T-helper 1 cell treated with Interleukin-12 subunit alpha and Interleukin-12 subunit beta and Interleukin-4 antibody, amounts not matched to agents 30 ng/mL and 1 ng/mL, for 36 hours (primary cell): Measurements from ENCODE around the gene SUN1. TPM values are rescaled to one million over a fixed set of nuclear protein-coding genes. Genes with fewer than 3 reads are reported as not detected.

Experiments
- intact Hi-C: fragments of 100-400 bp; cut with micrococcal nuclease; formaldehyde crosslinking; loops from one replicate; pipeline ENCODE4 v1.15.1; 2024
- total RNA-seq: library from RNA; stranded (reverse); gene quantifications from 2 replicates; pipeline ENCODE4 v1.2.3, GENCODE V29; 2022

Gene SUN1
- total RNA-seq, 1 donor from 2014 or later, result 47.5 TPM

- intact Hi-C loops, result no loop called here
Observed at GRCh38 chr7:851204-851603, 18.9 kb downstream of the SUN1 start.

- intact Hi-C loops, result no loop called here
Observed at GRCh38 chr7:853366-854117, 21.3 kb downstream of the SUN1 start.

GRCh38 chr7:854118-854775 is 22.0 kb downstream of the SUN1 start:
- intact Hi-C loops, result no loop called here

- intact Hi-C loops, result no loop called here
Observed at GRCh38 chr7:855686-856369, 23.6 kb downstream of the SUN1 start.

GRCh38 chr7:856444-857095 is 24.3 kb downstream of the SUN1 start:
- intact Hi-C loops, result no loop called here

GRCh38 chr7:857661-858060 is 25.4 kb downstream of the SUN1 start:
- intact Hi-C loops, result no loop called here

- intact Hi-C loops, result no loop called here
Observed at GRCh38 chr7:859359-860030, 27.2 kb downstream of the SUN1 start.

- intact Hi-C loops, result no loop called here
Observed at GRCh38 chr7:860149-860548, 27.9 kb downstream of the SUN1 start.

GRCh38 chr7:861222-861621 is 28.9 kb downstream of the SUN1 start:
- intact Hi-C loops, result no loop called here

- intact Hi-C loops, result no loop called here
Observed at GRCh38 chr7:862157-862556, 29.9 kb downstream of the SUN1 start.

- intact Hi-C loops, result no loop called here
Observed at GRCh38 chr7:863106-863505, 30.8 kb downstream of the SUN1 start.

- intact Hi-C loops, result no loop called here
Observed at GRCh38 chr7:865921-866320, 33.6 kb downstream of the SUN1 start.

GRCh38 chr7:867001-867405 is 34.7 kb downstream of the SUN1 start:
- intact Hi-C loops, result no loop called here

- intact Hi-C loops, result no loop called here
Observed at GRCh38 chr7:867406-868188, 35.3 kb downstream of the SUN1 start.

- intact Hi-C loops, result no loop called here
Observed at GRCh38 chr7:868189-868486, 35.9 kb downstream of the SUN1 start.

- intact Hi-C loops, result no loop called here
Observed at GRCh38 chr7:869348-869747, 37.1 kb downstream of the SUN1 start.

- intact Hi-C loops, result loop anchor here (5.0 kb wide), 1 partner anchor 355 kb away; the partner anchor contains the start of gene PDGFA
Observed at GRCh38 chr7:871900-872537, 39.7 kb downstream of the SUN1 start.

GRCh38 chr7:872685-873084 is 40.4 kb downstream of the SUN1 start:
- intact Hi-C loops, result loop anchor here (1.0 to 5.0 kb wide), 7 partner anchors 41 to 550 kb away; partner anchors contain the start of gene PDGFA

- intact Hi-C loops, result loop anchor here (1.0 to 5.0 kb wide), 7 partner anchors 42 to 551 kb away; partner anchors contain the start of gene PDGFA
Observed at GRCh38 chr7:873367-874002, 41.2 kb downstream of the SUN1 start.
